ENCODE measurements around the gene DNAJC22.

Gene DNAJC22

GRCh38 chr12:49323524-49324097, 23.1 kb upstream of the DNAJC22 start:
- Histone ChIP-seq H3K9me3 (no peaks in the 10 kb centered on the region), H3K36me3 (peaks cover 22% of the 10 kb centered on the region), H3K27me3 (no peaks in the 10 kb centered on the region), H3K4me3 (ENCODE audit: low read depth, low read length) (peak overlapping the region; percentile 97), H3K4me1 (no peaks in the 10 kb centered on the region)
- TF ChIP-seq, protein P1, sequence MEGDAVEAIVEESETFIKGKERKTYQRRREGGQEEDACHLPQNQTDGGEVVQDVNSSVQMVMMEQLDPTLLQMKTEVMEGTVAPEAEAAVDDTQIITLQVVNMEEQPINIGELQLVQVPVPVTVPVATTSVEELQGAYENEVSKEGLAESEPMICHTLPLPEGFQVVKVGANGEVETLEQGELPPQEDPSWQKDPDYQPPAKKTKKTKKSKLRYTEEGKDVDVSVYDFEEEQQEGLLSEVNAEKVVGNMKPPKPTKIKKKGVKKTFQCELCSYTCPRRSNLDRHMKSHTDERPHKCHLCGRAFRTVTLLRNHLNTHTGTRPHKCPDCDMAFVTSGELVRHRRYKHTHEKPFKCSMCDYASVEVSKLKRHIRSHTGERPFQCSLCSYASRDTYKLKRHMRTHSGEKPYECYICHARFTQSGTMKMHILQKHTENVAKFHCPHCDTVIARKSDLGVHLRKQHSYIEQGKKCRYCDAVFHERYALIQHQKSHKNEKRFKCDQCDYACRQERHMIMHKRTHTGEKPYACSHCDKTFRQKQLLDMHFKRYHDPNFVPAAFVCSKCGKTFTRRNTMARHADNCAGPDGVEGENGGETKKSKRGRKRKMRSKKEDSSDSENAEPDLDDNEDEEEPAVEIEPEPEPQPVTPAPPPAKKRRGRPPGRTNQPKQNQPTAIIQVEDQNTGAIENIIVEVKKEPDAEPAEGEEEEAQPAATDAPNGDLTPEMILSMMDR (IDR thresholded peaks at IDR 0.05; ENCODE audit: low read depth, low read length): no peak
- no peak for DNase-seq

DNA sequence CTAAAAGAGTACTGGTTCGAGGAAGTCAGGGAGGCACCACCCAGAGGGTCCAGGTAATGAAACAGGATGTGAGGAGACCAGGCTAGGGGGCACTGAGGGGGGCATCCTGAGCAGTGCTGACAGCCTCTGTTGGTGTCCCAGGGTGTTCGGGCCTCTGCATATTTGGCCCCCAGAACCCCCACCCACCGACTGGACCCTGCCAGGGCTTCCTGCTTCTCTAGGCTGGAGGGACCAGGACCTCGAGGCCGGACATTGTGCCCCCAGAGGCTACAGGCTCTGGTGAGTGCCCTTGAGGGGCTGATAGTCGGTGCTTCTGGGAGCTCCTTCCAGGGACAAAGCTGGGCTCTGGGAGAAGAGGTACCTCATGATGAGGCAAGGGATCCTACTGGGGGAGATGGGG, 21.1 kb upstream of the DNAJC22 start:
- Histone ChIP-seq H3K36me3 (peaks cover 35% of the 10 kb centered on the region), H3K27me3 (no peaks in the 10 kb centered on the region), H3K4me3 (ENCODE audit: low read depth, low read length) (no peak overlapping the region), H3K4me1 (no peaks in the 10 kb centered on the region), H3K9me3 (no peaks in the 10 kb centered on the region)
- no peak for DNase-seq
- TF ChIP-seq, protein P1 (IDR thresholded peaks at IDR 0.05; ENCODE audit: low read depth, low read length): no peak

- H3K27me3 ChIP-seq: no peaks in the 10 kb centered on the region
- H3K4me1 ChIP-seq: peaks cover 8% of the 10 kb centered on the region
- no peaks in the 10 kb centered on the region for H3K9me3 ChIP-seq
- H3K36me3 ChIP-seq: peaks cover 42% of the 10 kb centered on the region
- TF ChIP-seq, protein P1 (IDR thresholded peaks at IDR 0.05; ENCODE audit: low read depth, low read length): no peak
- H3K4me3 ChIP-seq (ENCODE audit: low read depth, low read length): no peak overlapping the region
- DNase-seq: no peak
These were observed 19.3 kb upstream of the DNAJC22 start for GRCh38 chr12:49327368-49327767.

DNA sequence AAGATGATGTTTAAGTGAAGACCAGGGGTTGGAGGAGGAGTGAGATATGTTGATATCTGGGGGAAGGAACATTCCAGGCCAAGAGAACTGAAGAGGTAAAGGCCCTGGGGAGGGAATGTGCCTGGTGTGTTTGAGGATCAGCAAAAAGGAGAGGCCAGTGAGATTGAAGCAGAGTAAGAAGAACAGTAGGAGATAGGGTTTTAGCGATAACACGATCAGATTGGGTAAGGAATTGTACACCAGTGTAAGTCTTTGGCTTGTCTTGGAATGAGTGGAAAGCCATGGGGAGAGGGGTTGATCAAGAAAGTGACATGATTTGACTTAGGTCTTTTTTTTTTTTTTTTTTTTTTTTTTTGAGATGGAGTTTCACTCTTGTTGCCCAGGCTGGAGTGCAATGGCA, 18.8 kb upstream of the DNAJC22 start:
- Histone ChIP-seq H3K36me3 (peaks cover 42% of the 10 kb centered on the region), H3K27me3 (no peaks in the 10 kb centered on the region), H3K4me3 (ENCODE audit: low read depth, low read length) (no peak overlapping the region), H3K4me1 (peaks cover 8% of the 10 kb centered on the region), H3K9me3 (no peaks in the 10 kb centered on the region)
- TF ChIP-seq, protein P1 (IDR thresholded peaks at IDR 0.05; ENCODE audit: low read depth, low read length): no peak
- no peak for DNase-seq

DNA sequence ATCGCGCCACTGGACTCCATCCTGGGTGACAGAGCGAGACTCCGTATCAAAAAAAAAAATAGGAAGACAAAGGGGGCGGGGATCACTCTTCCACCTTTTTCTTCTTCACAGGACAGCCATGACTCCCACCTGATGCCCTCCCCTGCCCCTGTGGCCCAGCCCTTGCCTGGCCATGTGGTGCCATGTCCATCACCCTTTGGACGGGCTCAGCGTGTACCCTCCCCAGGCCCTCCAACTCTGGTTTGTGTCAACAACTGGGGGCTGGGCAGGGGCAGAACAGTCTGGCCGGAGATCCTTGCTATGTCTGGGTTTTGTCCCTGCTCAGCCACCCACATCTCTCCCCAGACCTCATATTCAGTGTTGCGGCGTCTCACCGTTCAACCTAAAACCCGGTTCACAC, 17.9 kb upstream of the DNAJC22 start:
- H3K36me3 ChIP-seq: peaks cover 42% of the 10 kb centered on the region
- no peaks in the 10 kb centered on the region for H3K27me3 ChIP-seq
- no peak for DNase-seq
- peaks cover 8% of the 10 kb centered on the region for H3K4me1 ChIP-seq
- TF ChIP-seq, protein P1 (IDR thresholded peaks at IDR 0.05; ENCODE audit: low read depth, low read length): no peak
- no peaks in the 10 kb centered on the region for H3K9me3 ChIP-seq
- H3K4me3 ChIP-seq (ENCODE audit: low read depth, low read length): no peak overlapping the region

GRCh38 chr12:49330032-49330619, 16.6 kb upstream of the DNAJC22 start:
- Histone ChIP-seq H3K27me3 (no peaks in the 10 kb centered on the region), H3K9me3 (no peaks in the 10 kb centered on the region), H3K4me3 (ENCODE audit: low read depth, low read length) (no peak overlapping the region), H3K4me1 (peaks cover 8% of the 10 kb centered on the region), H3K36me3 (peaks cover 42% of the 10 kb centered on the region)
- TF ChIP-seq, protein P1 (IDR thresholded peaks at IDR 0.05; ENCODE audit: low read depth, low read length): no peak
- no peak for DNase-seq
